ENCODE results near the gene LHFPL6. TPM values are rescaled to one million over a fixed set of nuclear protein-coding genes. Genes with fewer than 3 reads are reported as not detected.

Gene LHFPL6
- total RNA-seq, 3 donors from 2014 or later: 54.2 to 99.6 (median 91.7) TPM

- Histone ChIP-seq H3K4me1 (peaks cover 0 to 3% of the 10 kb centered on the region in 2 donors), H3K27me3 (no peaks in the 10 kb centered on the region), H3K27ac (no peak overlapping the region), H3K36me3 (no peaks in the 10 kb centered on the region), H3K4me3 (no peak overlapping the region), H3K9me3 (no peaks in the 10 kb centered on the region)
- no peak for DNase-seq (ENCODE audit: low spot score in 2 of 2)
- intact Hi-C loops (cut with DNase I; ENCODE audit: low total_unique reads): no loop called here
- TF ChIP-seq POLR2A (IDR thresholded peaks at IDR 0.05) (no peak), CTCF (IDR thresholded peaks at IDR 0.05) (no peak), POLR2AphosphoS5 (IDR thresholded peaks at IDR 0.05) (no peak)
Observed at GRCh38 chr13:39446865-39447264, 156.1 kb downstream of the LHFPL6 start.

GRCh38 chr13:39444866-39445265 lies 158.1 kb downstream of the LHFPL6 start:
- Histone ChIP-seq H3K9me3 (no peaks in the 10 kb centered on the region), H3K27ac (no peak overlapping the region), H3K4me3 (no peak overlapping the region), H3K4me1 (no peaks in the 10 kb centered on the region), H3K27me3 (no peaks in the 10 kb centered on the region), H3K36me3 (no peaks in the 10 kb centered on the region)
- DNase-seq (ENCODE audit: low spot score in 2 of 2): no peak
- TF ChIP-seq POLR2A (IDR thresholded peaks at IDR 0.05): no peak
- TF ChIP-seq CTCF (IDR thresholded peaks at IDR 0.05): no peak
- no peak for TF ChIP-seq POLR2AphosphoS5 (IDR thresholded peaks at IDR 0.05)
- intact Hi-C loops (cut with DNase I; ENCODE audit: low total_unique reads): no loop called here

- no peak overlapping the region for H3K4me3 ChIP-seq
- no peaks in the 10 kb centered on the region for H3K27me3 ChIP-seq
- TF ChIP-seq CTCF (IDR thresholded peaks at IDR 0.05): no peak
- no peak for TF ChIP-seq POLR2AphosphoS5 (IDR thresholded peaks at IDR 0.05)
- no peak for TF ChIP-seq POLR2A (IDR thresholded peaks at IDR 0.05)
- H3K4me1 ChIP-seq: no peaks in the 10 kb centered on the region
- no peak overlapping the region for H3K27ac ChIP-seq
- intact Hi-C loops (cut with DNase I; ENCODE audit: low total_unique reads): no loop called here
- no peaks in the 10 kb centered on the region for H3K36me3 ChIP-seq
- H3K9me3 ChIP-seq: peaks cover 3 to 12% of the 10 kb centered on the region in 2 donors
- no peak for DNase-seq (ENCODE audit: low spot score in 2 of 2)
Observed at GRCh38 chr13:39433651-39434050, 169.3 kb downstream of the LHFPL6 start.

- H3K4me3 ChIP-seq: no peak overlapping the region
- DNase-seq (ENCODE audit: low spot score in 2 of 2): no peak
- no peaks in the 10 kb centered on the region for H3K27me3 ChIP-seq
- no peaks in the 10 kb centered on the region for H3K4me1 ChIP-seq
- intact Hi-C loops (cut with DNase I; ENCODE audit: low total_unique reads): no loop called here
- H3K27ac ChIP-seq: no peak overlapping the region
- no peaks in the 10 kb centered on the region for H3K36me3 ChIP-seq
- peaks cover 0 to 4% of the 10 kb centered on the region in 2 donors for H3K9me3 ChIP-seq
- TF ChIP-seq CTCF (IDR thresholded peaks at IDR 0.05) (no peak), POLR2AphosphoS5 (IDR thresholded peaks at IDR 0.05) (no peak), POLR2A (IDR thresholded peaks at IDR 0.05) (no peak)
Observed at GRCh38 chr13:39432196-39432595, 170.8 kb downstream of the LHFPL6 start.

- Histone ChIP-seq H3K9me3 (no peaks in the 10 kb centered on the region), H3K27ac (no peak overlapping the region), H3K4me3 (no peak overlapping the region), H3K27me3 (no peaks in the 10 kb centered on the region), H3K36me3 (no peaks in the 10 kb centered on the region), H3K4me1 (no peaks in the 10 kb centered on the region)
- DNase-seq (ENCODE audit: low spot score in 2 of 2): no peak
- no peak for TF ChIP-seq CTCF (IDR thresholded peaks at IDR 0.05)
- no peak for TF ChIP-seq POLR2AphosphoS5 (IDR thresholded peaks at IDR 0.05)
- no peak for TF ChIP-seq POLR2A (IDR thresholded peaks at IDR 0.05)
- intact Hi-C loops (cut with DNase I; ENCODE audit: low total_unique reads): no loop called here
Observed at GRCh38 chr13:39422845-39423565, 180.0 kb downstream of the LHFPL6 start.
